Fibroblast of lung (primary cell): ENCODE results near the gene CDH4.

Experiments
- CTCF ChIP-seq, 2 donors: IDR thresholded peaks in 1 of 2; conservative IDR thresholded peaks in 1 of 2; 1 replicate in 1 of 2; 2 replicates in 1 of 2; pipeline ENCODE4 v1.5.1; 2011 to 2012; ENCODE audit warnings: low read length in 2 of 2, control low read depth in 1 of 2, inconsistent platforms in 1 of 2, low read depth in 1 of 2, mild to moderate bottlenecking in 1 of 2
- EZH2 ChIP-seq: IDR thresholded peaks from 2 replicates; pipeline ENCODE4 v1.5.1; 2012; ENCODE audit warnings: low read length, control low read depth, mild to moderate bottlenecking; ENCODE audit errors: missing control alignments

GRCh38 chr20:61666471-61666832 is 414.4 kb downstream of the CDH4 start:
- no peak for TF ChIP-seq CTCF (conservative IDR thresholded peaks at IDR 0.05 in 1 of 2, IDR thresholded peaks at IDR 0.05 in 1 of 2; ENCODE audit: low read depth in 1 of 2, low read length in 2 of 2)
- TF ChIP-seq EZH2: no peak
